CD1c-positive myeloid dendritic cell (primary cell): ENCODE data around the gene STAT3.
A peak's percentile ranks its signal among the peaks of the same experiment; 100 is the strongest.
"Not testable (repeated sequence)": the region's sequence is repeated elsewhere in the genome, so short reads cannot be mapped to it uniquely, and the experiment has no call there.

Source experiments
- DNase-seq: peaks from one replicate; pipeline ENCODE4 v3.0.0-alpha.2; 2016; ENCODE audit errors: extremely low spot score

The STAT3 gene

DNA sequence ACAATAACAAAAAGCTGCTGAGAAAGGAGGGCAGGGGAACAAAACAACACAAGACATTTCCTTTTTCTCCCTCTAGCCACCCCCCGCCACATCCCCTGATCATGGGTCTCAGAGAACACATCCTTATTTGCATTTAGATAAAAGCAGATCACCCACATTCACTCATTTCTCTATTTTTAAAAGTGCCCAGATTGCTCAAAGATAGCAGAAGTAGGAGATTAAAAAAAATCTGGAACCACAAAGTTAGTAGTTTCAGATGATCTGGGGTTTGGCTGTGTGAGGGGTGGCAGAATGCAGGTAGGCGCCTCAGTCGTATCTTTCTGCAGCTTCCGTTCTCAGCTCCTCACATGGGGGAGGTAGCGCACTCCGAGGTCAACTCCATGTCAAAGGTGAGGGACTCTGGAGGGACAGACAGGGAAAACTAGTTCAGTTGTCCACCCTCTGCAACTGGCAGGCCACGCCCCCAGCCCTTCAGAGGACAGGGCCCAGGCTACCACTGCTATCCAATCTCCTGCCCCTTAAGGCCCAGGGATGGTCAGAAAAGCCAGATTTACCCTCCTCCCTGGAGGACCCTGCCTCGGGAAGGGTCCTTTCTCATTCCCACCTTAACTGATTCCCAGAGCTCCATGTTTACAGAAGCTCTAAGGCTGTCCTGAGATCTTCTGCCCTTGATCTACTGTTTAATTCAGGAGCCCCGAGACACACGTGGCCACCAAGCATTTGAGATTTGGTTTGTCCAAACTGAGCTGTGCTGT is 72.7 kb downstream of the STAT3 start:
- peak; percentile 86 for DNase-seq

- no peak for DNase-seq
These were observed 74.3 kb downstream of the STAT3 start for GRCh38 chr17:42313773-42314566.

- no peak for DNase-seq
These were observed 74.9 kb downstream of the STAT3 start for GRCh38 chr17:42313389-42313772.

GRCh38 chr17:42312285-42313130 is 75.7 kb downstream of the STAT3 start:
- peak; percentile 56 for DNase-seq

GRCh38 chr17:42312035-42312284 is 76.3 kb downstream of the STAT3 start:
- no peak for DNase-seq

GRCh38 chr17:42311240-42312034 is 76.8 kb downstream of the STAT3 start:
- peak; percentile 56 for DNase-seq

- no peak for DNase-seq
These were observed 77.4 kb downstream of the STAT3 start for GRCh38 chr17:42310787-42311215.

GRCh38 chr17:42309986-42310786 is 78.1 kb downstream of the STAT3 start:
- DNase-seq: no peak

DNA sequence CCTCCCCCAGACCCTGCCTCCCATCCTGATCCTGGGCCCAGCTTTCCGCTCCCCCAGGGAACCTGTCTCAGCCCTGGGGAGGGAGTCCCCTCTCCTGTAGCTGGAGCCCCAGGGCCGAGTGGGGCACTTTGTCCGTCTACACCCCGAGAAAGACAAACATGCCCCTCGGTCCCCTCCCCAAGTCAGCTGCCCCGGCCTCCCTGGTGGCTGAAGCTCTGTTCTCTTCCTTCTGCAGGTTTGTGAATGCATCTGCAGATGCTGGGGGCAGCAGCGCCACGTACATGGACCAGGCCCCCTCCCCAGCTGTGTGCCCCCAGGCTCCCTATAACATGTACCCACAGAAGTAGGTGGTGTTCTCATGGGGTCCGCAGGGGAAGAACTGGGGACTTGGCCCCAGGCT is 79.1 kb downstream of the STAT3 start:
- DNase-seq: no peak

GRCh38 chr17:42308446-42308845 is 79.8 kb downstream of the STAT3 start:
- no peak for DNase-seq

GRCh38 chr17:42307362-42307927 is 80.8 kb downstream of the STAT3 start:
- DNase-seq: no peak

GRCh38 chr17:42306385-42306667 is 81.9 kb downstream of the STAT3 start:
- no peak for DNase-seq

GRCh38 chr17:42305543-42306384 is 82.5 kb downstream of the STAT3 start:
- DNase-seq: no peak

DNA sequence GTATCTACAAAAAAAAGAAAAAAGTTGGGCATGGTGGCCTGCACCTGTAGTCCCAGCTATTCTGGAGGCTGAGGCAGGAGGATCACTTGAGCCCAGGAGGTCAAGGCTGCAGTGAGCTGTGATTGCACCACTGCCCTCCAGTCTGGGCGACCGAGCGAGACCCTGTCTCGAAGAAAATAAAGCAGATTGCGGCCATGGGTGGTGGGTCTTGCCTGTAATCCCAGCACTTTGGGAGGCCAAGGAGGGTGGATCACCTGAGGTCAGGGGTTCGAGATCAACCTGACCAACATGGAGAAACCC is 83.3 kb downstream of the STAT3 start:
- DNase-seq: not testable (repeated sequence)

GRCh38 chr17:42304187-42305030 is 83.8 kb downstream of the STAT3 start:
- no peak for DNase-seq

DNA sequence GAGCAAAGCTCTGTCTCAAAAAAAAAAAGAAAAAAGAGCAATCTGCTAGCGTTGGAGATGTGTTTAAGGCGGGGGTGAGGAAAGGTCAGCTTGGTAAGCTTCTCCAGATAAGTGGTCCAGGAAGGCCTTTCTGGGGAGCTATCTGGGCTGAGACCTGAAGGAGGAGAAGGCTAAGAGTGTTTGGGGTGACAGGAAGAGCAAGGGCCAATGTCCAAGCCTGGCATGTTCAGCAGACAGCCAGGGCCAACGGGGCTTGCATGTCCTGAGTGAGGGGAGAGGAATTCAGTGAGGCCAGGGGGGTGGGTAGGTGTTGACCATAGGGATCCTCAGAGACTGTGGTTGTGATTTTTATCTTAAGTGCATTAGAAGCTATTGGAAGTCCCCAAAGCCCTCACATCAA is 84.5 kb downstream of the STAT3 start:
- no peak for DNase-seq

GRCh38 chr17:42301022-42301421 is 87.2 kb downstream of the STAT3 start:
- no peak for DNase-seq

- not testable (repeated sequence) for DNase-seq
These were observed 88.3 kb downstream of the STAT3 start for GRCh38 chr17:42299913-42300312.

GRCh38 chr17:42299361-42299760 is 88.9 kb downstream of the STAT3 start:
- not testable (repeated sequence) for DNase-seq
